MM.1S (cell line): ENCODE measurements around the gene IMMP2L.

Source experiments
- DNase-seq: peaks from one replicate; pipeline ENCODE4 v3.0.0-alpha.2; 2015
- H2AFZ ChIP-seq: fragments of 300-600 bp; sonication (generic); 2 replicates; pipeline ENCODE4 v1.6.0; 2016; ENCODE audit warnings: antibody characterized with exemption, low read length
- H3F3A ChIP-seq: fragments of 300-600 bp; sonication (generic); 2 replicates; pipeline ENCODE4 v1.6.1; 2016; ENCODE audit warnings: mild to moderate bottlenecking, antibody characterized with exemption, low read length, moderate library complexity, mixed read lengths; ENCODE audit not compliant: insufficient read depth
- H3K27ac ChIP-seq: fragments of 300-600 bp; sonication (generic); 2 replicates; pipeline ENCODE4 v1.5.1; 2016; ENCODE audit warnings: mild to moderate bottlenecking, low read length
- H3K27me3 ChIP-seq: fragments of 300-600 bp; sonication (generic); replicated peaks from 2 replicates; pipeline ENCODE4 v1.6.0; 2016; ENCODE audit warnings: low read length; ENCODE audit not compliant: insufficient read depth
- H3K36me3 ChIP-seq: fragments of 300-600 bp; sonication (generic); replicated peaks from 2 replicates; pipeline ENCODE4 v1.6.1; 2016; ENCODE audit warnings: mild to moderate bottlenecking, low read length, mixed read lengths; ENCODE audit not compliant: insufficient read depth
- H3K4me1 ChIP-seq: fragments of 300-600 bp; sonication (generic); 2 replicates; pipeline ENCODE4 v1.6.1; 2016; ENCODE audit warnings: low read length, mixed read lengths
- H3K4me2 ChIP-seq: fragments of 300-600 bp; sonication (generic); 2 replicates; pipeline ENCODE4 v1.6.0; 2016; ENCODE audit warnings: low read depth, low read length
- H3K4me3 ChIP-seq: fragments of 300-600 bp; sonication (generic); 2 replicates; pipeline ENCODE4 v1.5.1; 2016; ENCODE audit warnings: low read length, mixed read lengths
- H3K79me2 ChIP-seq: fragments of 300-600 bp; sonication (generic); 2 replicates; pipeline ENCODE4 v1.6.1; 2016; ENCODE audit warnings: mixed run types, low read length, mixed read lengths
- H3K9ac ChIP-seq: fragments of 300-600 bp; sonication (generic); 2 replicates; pipeline ENCODE4 v1.6.1; 2016; ENCODE audit warnings: low read length, mixed read lengths
- H3K9me2 ChIP-seq: fragments of 300-600 bp; sonication (generic); replicated peaks from 2 replicates; pipeline ENCODE4 v1.6.1; 2016; ENCODE audit warnings: mild to moderate bottlenecking, low read length, mixed read lengths; ENCODE audit not compliant: insufficient read depth
- H3K9me3 ChIP-seq: fragments of 300-600 bp; sonication (generic); replicated peaks from 2 replicates; pipeline ENCODE4 v1.6.1; 2016; ENCODE audit warnings: mild to moderate bottlenecking, low read length, mixed read lengths; ENCODE audit not compliant: insufficient read depth
- H4K20me1 ChIP-seq: fragments of 300-600 bp; sonication (generic); 2 replicates; pipeline ENCODE4 v1.6.1; 2016; ENCODE audit warnings: mild to moderate bottlenecking, low read length, moderate library complexity, mixed read lengths; ENCODE audit not compliant: insufficient read depth
- EZH2 ChIP-seq: fragments of 300-600 bp; sonication (generic); optimal IDR thresholded peaks from 2 replicates; pipeline ENCODE3; 2017; ENCODE audit warnings: low read depth, mild to moderate bottlenecking, antibody characterized with exemption, low read length, mixed read lengths
- EZH2phosphoT487 ChIP-seq: fragments of 300-600 bp; sonication (generic); IDR thresholded peaks from 2 replicates; pipeline ENCODE4 v1.6.1; 2018; ENCODE audit warnings: antibody characterized with exemption, low read length
- TF ChIP-seq, protein P1 (sequence below): fragments of 300-600 bp; sonication (generic); IDR thresholded peaks from 2 replicates; pipeline ENCODE4 v1.5.1; 2016; ENCODE audit warnings: antibody characterized with exemption, low read length, mixed read lengths

Gene IMMP2L

DNA sequence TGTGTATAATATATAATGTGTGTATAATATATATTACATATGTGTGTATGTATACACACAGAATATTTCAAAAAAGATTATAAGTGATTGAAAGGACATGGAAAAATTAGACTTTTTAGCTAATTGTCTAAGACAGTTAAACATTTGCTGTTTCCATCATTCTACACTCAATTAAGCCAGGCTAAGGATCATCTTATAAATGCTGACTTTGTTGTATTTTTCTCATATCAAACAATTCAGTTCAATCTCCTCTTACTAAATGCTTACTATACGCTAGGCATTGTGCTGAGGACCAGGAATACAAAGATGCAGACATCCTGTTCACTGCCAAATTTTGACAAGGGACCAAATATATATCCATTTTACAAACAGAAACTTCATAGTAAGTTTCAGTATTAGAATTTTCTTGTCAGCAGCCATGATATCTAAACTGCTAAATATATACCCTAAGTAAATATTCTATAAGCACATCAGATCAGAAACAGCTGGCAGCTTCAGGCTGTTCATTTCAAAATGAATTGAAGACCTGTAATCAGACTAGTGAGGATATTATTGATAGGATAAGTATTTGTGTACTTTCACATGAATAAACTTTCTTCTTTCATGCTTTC is 481.7 kb downstream of the IMMP2L start:
- peak overlapping the region; percentile 81; the same call in 1 of the 2 replicates for H3K27ac ChIP-seq
- no peaks in the 10 kb centered on the region for H3K36me3 ChIP-seq
- H3K9me2 ChIP-seq: no peaks in the 10 kb centered on the region
- H2AFZ ChIP-seq: no peak overlapping the region
- H3K9ac ChIP-seq: peak overlapping the region; percentile 3; the same call in 1 of the 2 replicates
- peaks cover 58% of the 10 kb centered on the region for H3K4me1 ChIP-seq
- H3K4me3 ChIP-seq: no peak overlapping the region
- H3K79me2 ChIP-seq: no peaks in the 10 kb centered on the region
- H3K4me2 ChIP-seq: peak overlapping the region; percentile 46
- H4K20me1 ChIP-seq: no peaks in the 10 kb centered on the region
- TF ChIP-seq, protein P1, sequence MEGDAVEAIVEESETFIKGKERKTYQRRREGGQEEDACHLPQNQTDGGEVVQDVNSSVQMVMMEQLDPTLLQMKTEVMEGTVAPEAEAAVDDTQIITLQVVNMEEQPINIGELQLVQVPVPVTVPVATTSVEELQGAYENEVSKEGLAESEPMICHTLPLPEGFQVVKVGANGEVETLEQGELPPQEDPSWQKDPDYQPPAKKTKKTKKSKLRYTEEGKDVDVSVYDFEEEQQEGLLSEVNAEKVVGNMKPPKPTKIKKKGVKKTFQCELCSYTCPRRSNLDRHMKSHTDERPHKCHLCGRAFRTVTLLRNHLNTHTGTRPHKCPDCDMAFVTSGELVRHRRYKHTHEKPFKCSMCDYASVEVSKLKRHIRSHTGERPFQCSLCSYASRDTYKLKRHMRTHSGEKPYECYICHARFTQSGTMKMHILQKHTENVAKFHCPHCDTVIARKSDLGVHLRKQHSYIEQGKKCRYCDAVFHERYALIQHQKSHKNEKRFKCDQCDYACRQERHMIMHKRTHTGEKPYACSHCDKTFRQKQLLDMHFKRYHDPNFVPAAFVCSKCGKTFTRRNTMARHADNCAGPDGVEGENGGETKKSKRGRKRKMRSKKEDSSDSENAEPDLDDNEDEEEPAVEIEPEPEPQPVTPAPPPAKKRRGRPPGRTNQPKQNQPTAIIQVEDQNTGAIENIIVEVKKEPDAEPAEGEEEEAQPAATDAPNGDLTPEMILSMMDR: no peak
- peak; percentile 85 for DNase-seq
- no peaks in the 10 kb centered on the region for H3K27me3 ChIP-seq
- H3K9me3 ChIP-seq: no peaks in the 10 kb centered on the region
- peaks cover 42% of the 10 kb centered on the region for H3F3A ChIP-seq

DNA sequence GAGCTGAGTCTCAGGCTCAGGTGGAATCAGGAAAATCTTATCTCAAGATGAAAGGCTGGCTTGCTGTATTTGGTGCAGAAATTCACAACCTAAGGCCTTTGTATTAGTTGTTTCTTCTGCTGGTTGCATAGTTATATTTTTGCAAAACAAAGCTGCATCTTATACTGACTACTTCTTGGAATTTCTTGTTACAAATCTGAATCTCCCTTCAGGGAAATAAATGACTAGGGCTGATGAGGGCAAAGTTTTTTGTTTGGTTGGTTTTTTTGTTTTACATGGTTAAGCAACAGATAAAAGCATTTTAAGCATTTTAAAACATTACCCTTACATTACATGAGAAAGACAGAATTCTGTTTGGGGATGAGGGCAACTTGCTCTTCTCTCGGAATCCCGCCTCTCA is 485.3 kb downstream of the IMMP2L start:
- Histone ChIP-seq H4K20me1 (no peaks in the 10 kb centered on the region), H3K9me3 (no peaks in the 10 kb centered on the region), H3K9me2 (no peaks in the 10 kb centered on the region), H2AFZ (no peak overlapping the region), H3K4me1 (peaks cover 40% of the 10 kb centered on the region), H3K4me2 (no peak overlapping the region), H3K36me3 (no peaks in the 10 kb centered on the region), H3K27me3 (no peaks in the 10 kb centered on the region), H3K79me2 (no peaks in the 10 kb centered on the region), H3K4me3 (no peak overlapping the region), H3F3A (peaks cover 15% of the 10 kb centered on the region; the same call in 1 of the 2 replicates), H3K9ac (no peak overlapping the region), H3K27ac (no peak overlapping the region)
- no peak for TF ChIP-seq EZH2phosphoT487
- TF ChIP-seq EZH2: no peak
- TF ChIP-seq, protein P1: no peak
- DNase-seq: no peak

DNA sequence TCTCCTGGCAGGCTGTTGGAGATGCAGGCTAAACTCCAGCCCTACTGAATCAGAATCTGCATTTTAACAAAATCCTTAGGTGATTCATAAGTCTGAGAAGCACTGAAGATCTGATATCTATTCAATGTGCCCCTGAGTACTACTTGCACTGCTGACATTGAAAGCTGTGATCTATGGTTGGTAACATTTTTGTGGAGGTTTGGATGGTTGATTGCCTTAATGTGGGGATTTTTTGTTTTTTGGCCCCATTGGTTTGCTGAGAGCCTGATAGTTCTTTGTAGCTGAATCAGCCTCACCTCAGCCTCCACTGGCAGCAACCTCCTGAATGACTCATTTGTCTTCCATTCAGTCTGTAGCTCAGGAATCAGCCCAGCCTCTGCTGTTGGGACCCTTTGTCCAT is 486.1 kb downstream of the IMMP2L start:
- Histone ChIP-seq H3K36me3 (no peaks in the 10 kb centered on the region), H3K27ac (no peak overlapping the region), H4K20me1 (no peaks in the 10 kb centered on the region), H3K4me3 (no peak overlapping the region), H3K79me2 (no peaks in the 10 kb centered on the region), H3K27me3 (no peaks in the 10 kb centered on the region), H3K9me3 (no peaks in the 10 kb centered on the region), H3K4me2 (no peak overlapping the region), H3K4me1 (peaks cover 38% of the 10 kb centered on the region), H2AFZ (no peak overlapping the region), H3K9me2 (no peaks in the 10 kb centered on the region), H3K9ac (no peak overlapping the region), H3F3A (peaks cover 7% of the 10 kb centered on the region; the same call in 1 of the 2 replicates)
- no peak for DNase-seq
- TF ChIP-seq EZH2phosphoT487 (no peak), EZH2 (no peak)
- TF ChIP-seq, protein P1: no peak
